HG03196 (cell line): ENCODE results near the gene CSTPP1.
"Not testable (repeated sequence)": the region's sequence is repeated elsewhere in the genome, so short reads cannot be mapped to it uniquely, and the experiment has no call there.

Experiments
- ATAC-seq: cut with Tn5 transposase; IDR thresholded peaks from one replicate; pipeline ENCODE4 v1.9.1; 2021; ENCODE audit not compliant: unreplicated experiment

The CSTPP1 gene

DNA sequence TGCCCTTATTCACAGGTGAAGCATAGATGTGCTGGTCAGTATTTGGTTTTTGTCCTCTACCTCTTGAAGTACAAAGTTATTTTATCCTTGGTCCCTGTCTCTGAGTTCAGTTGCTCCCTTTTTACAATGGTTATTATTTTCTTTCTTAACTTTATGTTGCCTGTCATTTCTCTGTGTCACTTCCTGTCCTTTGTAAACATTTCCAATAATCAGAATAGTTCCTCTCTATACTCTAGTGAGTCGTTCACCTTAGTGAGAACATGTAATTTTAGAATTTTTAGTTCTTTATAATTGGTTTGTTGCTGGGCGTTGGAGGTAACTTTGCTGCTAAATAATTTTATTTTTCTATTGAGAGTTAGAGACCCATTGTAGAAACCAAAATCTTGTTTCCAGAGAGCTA, 16.0 kb downstream of the CSTPP1 start:
- no peak for ATAC-seq

- no peak for ATAC-seq
Measured at GRCh38 chr11:46953093-46953492, 16.5 kb downstream of the CSTPP1 start.

- ATAC-seq, result no peak
Measured at GRCh38 chr11:46958777-46959176, 22.2 kb downstream of the CSTPP1 start.

DNA sequence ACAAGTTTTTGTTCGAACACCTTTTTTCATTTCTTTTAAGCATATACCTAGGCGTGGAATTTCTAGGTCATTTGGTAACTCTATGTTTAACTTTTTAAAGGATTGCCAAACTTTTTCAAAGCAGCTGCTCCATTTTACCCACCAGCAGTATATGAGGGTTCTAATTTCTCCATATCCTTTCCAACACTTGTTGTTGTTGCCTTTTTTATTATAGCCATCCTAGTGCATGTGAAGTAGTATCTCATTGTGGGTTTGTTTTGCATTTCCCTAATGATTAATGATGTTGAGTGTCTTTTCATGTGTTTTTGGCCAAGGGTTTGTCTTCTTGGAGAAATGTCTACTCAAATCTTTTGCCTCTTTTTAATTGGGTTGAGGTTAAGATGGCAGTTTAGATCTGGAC, 24.5 kb downstream of the CSTPP1 start:
- ATAC-seq, result no peak

DNA sequence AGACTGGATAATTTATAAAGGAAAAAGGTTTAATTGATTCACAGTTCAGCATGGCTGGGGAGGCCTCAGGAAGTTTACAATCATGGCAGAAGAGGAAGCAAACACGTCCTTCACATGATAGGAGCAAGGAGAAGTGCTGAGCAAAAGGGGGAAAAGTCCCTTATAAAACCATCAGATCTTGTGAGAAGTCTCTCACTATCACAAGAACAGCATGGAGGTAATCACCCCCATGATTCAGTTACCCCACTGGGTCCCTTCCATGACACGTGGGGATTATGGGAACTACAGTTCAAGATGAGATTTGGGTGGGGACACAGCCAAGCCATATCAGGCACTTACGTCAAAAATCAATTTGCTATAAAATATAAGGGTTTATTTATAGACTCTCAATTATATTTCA, 25.3 kb downstream of the CSTPP1 start:
- ATAC-seq, result not testable (repeated sequence)

- no peak for ATAC-seq
Measured at GRCh38 chr11:46963844-46964243, 27.3 kb downstream of the CSTPP1 start.

- no peak for ATAC-seq
Measured at GRCh38 chr11:46966773-46967172, 30.2 kb downstream of the CSTPP1 start.

- no peak for ATAC-seq
Measured at GRCh38 chr11:46967962-46968361, 31.4 kb downstream of the CSTPP1 start.

GRCh38 chr11:46969379-46969778, 32.8 kb downstream of the CSTPP1 start:
- ATAC-seq, result no peak

DNA sequence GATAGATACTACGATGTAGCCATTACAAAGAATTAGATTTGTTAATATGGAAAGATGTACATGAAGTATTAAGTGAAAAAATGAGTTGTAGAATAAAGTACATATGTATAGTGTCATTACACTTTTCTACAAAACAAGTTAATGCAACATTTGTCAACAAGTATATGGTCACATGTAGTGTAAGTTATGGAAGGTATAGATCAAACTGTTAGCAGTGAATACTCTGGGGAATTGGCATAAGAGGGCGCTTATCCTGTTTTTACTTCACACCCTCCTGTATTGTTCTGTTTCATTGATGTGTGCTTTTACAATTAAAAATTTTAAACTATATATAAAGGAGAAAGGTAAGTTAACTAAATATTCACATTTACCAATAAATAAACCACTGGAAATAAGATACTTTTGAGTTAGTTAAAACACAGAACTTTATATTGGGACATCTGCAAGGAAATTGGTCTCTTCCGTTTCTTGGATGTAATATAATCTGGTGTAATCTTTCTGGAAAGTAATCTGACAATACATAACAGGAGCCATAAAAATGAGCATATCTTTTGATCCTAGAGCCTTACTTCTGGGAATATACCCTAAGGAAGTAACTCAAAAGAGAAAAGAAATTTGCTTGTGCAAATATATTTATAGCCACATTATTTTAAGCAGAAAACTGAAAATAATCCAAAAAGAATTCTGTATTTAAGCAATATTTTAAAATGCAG, 34.5 kb downstream of the CSTPP1 start:
- no peak for ATAC-seq

- no peak for ATAC-seq
Measured at GRCh38 chr11:46972343-46972742, 35.8 kb downstream of the CSTPP1 start.

DNA sequence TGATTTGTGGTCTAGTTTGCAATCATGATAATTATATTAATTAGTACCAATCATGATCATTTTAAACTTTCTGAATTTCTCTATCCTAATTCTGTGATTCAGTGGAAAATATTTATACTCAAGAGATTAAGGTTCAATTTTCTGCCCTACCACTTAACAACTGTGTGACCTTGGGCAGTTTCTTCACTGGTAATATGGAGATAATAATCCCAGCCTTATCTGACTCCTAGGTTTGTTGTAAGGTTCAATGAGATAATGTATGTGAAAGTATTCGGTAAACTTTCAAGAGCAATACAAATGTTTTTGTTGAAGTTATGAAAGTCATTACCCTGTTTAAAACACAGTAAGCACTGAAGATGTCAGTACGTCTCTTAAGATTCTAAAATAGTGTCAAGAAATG, 36.3 kb downstream of the CSTPP1 start:
- no peak for ATAC-seq

GRCh38 chr11:46976182-46976854, 39.8 kb downstream of the CSTPP1 start:
- no peak for ATAC-seq

DNA sequence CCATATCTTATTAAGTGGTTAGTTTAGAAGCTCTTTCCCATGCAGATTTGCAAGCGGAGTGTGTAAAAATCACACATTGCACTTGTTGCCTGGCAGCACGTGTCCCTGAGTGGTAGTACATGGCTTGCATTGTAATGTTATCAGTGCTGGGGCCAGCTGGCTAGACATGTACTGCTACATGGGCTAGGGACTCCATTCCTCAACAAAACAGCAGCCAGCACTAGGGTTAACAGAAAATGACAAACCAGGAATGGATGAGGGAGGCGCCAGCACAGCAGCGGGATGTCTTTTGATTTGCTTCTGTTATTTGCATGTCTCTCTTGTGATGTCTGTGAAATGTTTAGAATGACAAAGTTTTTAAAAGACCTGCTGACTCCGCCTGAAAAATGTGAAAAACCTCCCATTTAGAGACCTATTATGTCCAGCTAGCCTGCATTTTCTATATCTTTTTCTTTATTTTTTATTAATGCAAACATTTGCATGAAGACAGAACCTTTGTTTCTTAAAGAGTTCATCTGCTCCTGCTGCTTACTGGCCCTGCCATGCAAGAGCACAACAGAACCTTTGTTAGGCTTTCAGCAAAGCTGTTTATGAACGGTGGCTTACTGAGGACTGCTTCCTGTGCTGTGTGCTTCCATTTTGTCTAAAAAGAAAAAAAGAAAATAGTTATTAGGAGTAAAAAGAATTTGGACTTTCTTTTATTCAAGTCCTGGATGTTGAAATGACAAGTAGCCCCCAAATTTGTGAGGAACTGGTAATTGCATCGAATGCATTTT, 40.7 kb downstream of the CSTPP1 start:
- ATAC-seq, result no peak

DNA sequence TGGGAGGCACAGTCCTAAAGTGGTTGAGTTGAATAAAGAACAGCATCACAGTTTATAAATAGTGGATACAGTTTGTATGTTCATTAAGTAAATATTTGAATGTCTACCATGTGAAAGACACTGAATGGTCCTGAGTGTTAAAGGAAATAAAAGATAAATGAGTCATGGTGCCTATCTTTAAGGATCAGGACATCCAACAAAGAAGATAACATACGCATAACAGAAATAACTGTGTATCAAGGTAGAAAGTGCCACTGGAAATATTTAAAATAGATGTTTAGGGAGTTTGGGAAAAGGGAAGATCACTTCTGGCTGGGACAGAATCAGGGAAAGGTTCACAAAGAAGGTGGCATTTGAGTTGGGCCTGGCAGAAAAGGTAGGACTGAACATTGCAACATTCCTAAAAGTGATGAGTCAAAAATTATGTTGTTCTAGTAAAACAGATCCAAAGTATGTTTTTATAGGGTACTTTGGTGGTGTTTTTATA, 41.5 kb downstream of the CSTPP1 start:
- no peak for ATAC-seq

GRCh38 chr11:46979358-46979757, 42.8 kb downstream of the CSTPP1 start:
- no peak for ATAC-seq

GRCh38 chr11:46981436-46981835, 44.9 kb downstream of the CSTPP1 start:
- ATAC-seq, result no peak

DNA sequence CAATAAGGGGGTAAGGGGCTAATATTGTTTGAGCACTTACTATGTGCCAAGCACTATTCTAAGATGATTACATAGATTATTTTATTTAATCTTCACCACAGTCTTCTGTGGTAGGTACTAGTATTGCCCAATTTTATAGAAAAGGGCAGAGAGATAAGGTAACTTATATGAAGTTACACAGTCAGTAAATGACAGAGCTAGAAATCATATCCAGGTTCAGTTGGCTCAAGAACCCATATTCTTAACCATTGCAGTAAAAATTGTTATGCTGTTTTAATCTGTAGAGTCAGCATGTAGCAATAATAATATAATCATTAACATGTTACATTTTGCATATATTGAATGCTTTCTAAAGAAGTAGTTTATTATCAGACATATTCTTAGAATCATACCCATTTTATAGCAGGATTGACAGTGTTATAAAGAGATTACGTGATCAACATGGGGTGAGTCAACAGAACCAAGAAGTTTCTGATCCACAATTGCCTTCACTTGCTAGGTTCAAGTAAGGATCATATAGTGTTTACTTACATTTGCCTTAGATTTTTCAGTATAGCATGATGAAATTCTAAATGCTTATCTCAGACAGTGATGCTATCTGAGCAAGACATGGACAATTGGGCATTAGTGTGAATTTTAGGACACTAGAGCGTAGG, 46.4 kb downstream of the CSTPP1 start:
- ATAC-seq, result no peak

- ATAC-seq, result no peak
Measured at GRCh38 chr11:46983598-46983997, 47.0 kb downstream of the CSTPP1 start.

- no peak for ATAC-seq
Measured at GRCh38 chr11:46984548-46984947, 48.0 kb downstream of the CSTPP1 start.

DNA sequence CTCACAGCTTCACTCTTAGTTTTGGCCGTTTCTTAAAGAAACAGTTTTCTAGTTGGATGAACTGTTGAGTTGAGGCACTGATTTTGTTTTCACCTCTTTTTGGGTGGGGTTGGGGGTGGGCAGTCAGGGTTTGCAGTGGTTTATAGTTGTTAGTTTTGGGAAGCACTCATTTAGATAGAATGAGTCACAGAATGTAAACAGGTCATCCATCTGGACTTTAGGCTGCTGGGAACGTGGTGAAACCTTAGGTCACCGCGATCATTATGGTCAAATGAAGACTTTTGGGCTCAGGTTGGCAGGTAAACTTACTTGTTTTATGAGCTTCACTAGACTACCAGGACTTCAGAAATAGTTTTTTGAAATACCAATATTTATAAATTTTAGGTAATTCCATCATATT, 48.4 kb downstream of the CSTPP1 start:
- ATAC-seq, result no peak
